ENCODE data around the gene CDC14A. TPM values are rescaled to one million over a fixed set of nuclear protein-coding genes. Genes with fewer than 3 reads are reported as not detected.

CDC14A gene
- total RNA-seq, 1 experiment from 2014 or later = 12.2 TPM

GRCh38 chr1:100347009-100347966 is 5.0 kb upstream of the CDC14A start:
- no peak for DNase-seq
- Histone ChIP-seq H3K4me3 (ENCODE audit: insufficient read depth, low read depth, low read length) (no peak overlapping the region), H3K27me3 (ENCODE audit: control insufficient read depth, insufficient read depth, low read length) (no peaks in the 10 kb centered on the region), H3K36me3 (replicated peaks; ENCODE audit: control insufficient read depth, insufficient read depth, low read length) (no peaks in the 10 kb centered on the region)

GRCh38 chr1:100348549-100349144 is 3.7 kb upstream of the CDC14A start:
- no peak for DNase-seq
- H3K4me3 ChIP-seq (ENCODE audit: insufficient read depth, low read depth, low read length) = no peak overlapping the region
- no peaks in the 10 kb centered on the region for H3K36me3 ChIP-seq (replicated peaks; ENCODE audit: control insufficient read depth, insufficient read depth, low read length)
- H3K27me3 ChIP-seq (ENCODE audit: control insufficient read depth, insufficient read depth, low read length) = no peaks in the 10 kb centered on the region

GRCh38 chr1:100349246-100349645 is 3.1 kb upstream of the CDC14A start:
- Histone ChIP-seq H3K4me3 (ENCODE audit: insufficient read depth, low read depth, low read length) (no peak overlapping the region), H3K36me3 (replicated peaks; ENCODE audit: control insufficient read depth, insufficient read depth, low read length) (no peaks in the 10 kb centered on the region), H3K27me3 (ENCODE audit: control insufficient read depth, insufficient read depth, low read length) (no peaks in the 10 kb centered on the region)
- DNase-seq = no peak

GRCh38 chr1:100350787-100351094 is 1.6 kb upstream of the CDC14A start:
- Histone ChIP-seq H3K4me3 (ENCODE audit: insufficient read depth, low read depth, low read length) (peak overlapping the region; percentile 57), H3K36me3 (replicated peaks; ENCODE audit: control insufficient read depth, insufficient read depth, low read length) (no peaks in the 10 kb centered on the region; the same call in 1 of the 2 replicates), H3K27me3 (ENCODE audit: control insufficient read depth, insufficient read depth, low read length) (no peaks in the 10 kb centered on the region)
- no peak for DNase-seq

GRCh38 chr1:100351095-100351887 is 1.0 kb upstream of the CDC14A start:
- DNase-seq = peak; percentile 87
- no peaks in the 10 kb centered on the region; the same call in 1 of the 2 replicates for H3K36me3 ChIP-seq (replicated peaks; ENCODE audit: control insufficient read depth, insufficient read depth, low read length)
- no peaks in the 10 kb centered on the region for H3K27me3 ChIP-seq (ENCODE audit: control insufficient read depth, insufficient read depth, low read length)
- H3K4me3 ChIP-seq (ENCODE audit: insufficient read depth, low read depth, low read length) = peak overlapping the region; percentile 57

GRCh38 chr1:100353071-100353801 is 930 bp downstream of the CDC14A start:
- peak; percentile 52 for DNase-seq
- Histone ChIP-seq H3K36me3 (replicated peaks; ENCODE audit: control insufficient read depth, insufficient read depth, low read length) (no peaks in the 10 kb centered on the region; the same call in 1 of the 2 replicates), H3K4me3 (ENCODE audit: insufficient read depth, low read depth, low read length) (peak overlapping the region; percentile 96), H3K27me3 (ENCODE audit: control insufficient read depth, insufficient read depth, low read length) (no peaks in the 10 kb centered on the region)

GRCh38 chr1:100353988-100354387 is 1.7 kb downstream of the CDC14A start:
- Histone ChIP-seq H3K36me3 (replicated peaks; ENCODE audit: control insufficient read depth, insufficient read depth, low read length) (no peaks in the 10 kb centered on the region; the same call in none of the 2 replicates), H3K27me3 (ENCODE audit: control insufficient read depth, insufficient read depth, low read length) (no peaks in the 10 kb centered on the region), H3K4me3 (ENCODE audit: insufficient read depth, low read depth, low read length) (peak overlapping the region; percentile 96; the same call in 1 of the 2 replicates)
- DNase-seq = peak; percentile 16

- no peak overlapping the region for H3K4me3 ChIP-seq (ENCODE audit: insufficient read depth, low read depth, low read length)
- no peaks in the 10 kb centered on the region for H3K27me3 ChIP-seq (ENCODE audit: control insufficient read depth, insufficient read depth, low read length)
- no peaks in the 10 kb centered on the region; the same call in none of the 2 replicates for H3K36me3 ChIP-seq (replicated peaks; ENCODE audit: control insufficient read depth, insufficient read depth, low read length)
- peak; percentile 18 for DNase-seq
These were observed 2.7 kb downstream of the CDC14A start for GRCh38 chr1:100354971-100355394.

GRCh38 chr1:100358210-100358609 is 5.9 kb downstream of the CDC14A start:
- DNase-seq = peak; percentile 14

GRCh38 chr1:100359139-100359538 is 6.8 kb downstream of the CDC14A start:
- H3K36me3 ChIP-seq (replicated peaks; ENCODE audit: control insufficient read depth, insufficient read depth, low read length) = no peaks in the 10 kb centered on the region; the same call in none of the 2 replicates
- no peaks in the 10 kb centered on the region for H3K27me3 ChIP-seq (ENCODE audit: control insufficient read depth, insufficient read depth, low read length)
- no peak overlapping the region for H3K4me3 ChIP-seq (ENCODE audit: insufficient read depth, low read depth, low read length)
- DNase-seq = no peak

More at GRCh38 chr1:100358210-100358609, 5.9 kb downstream of the CDC14A start:
- H3K36me3 ChIP-seq (replicated peaks; ENCODE audit: control insufficient read depth, insufficient read depth, low read length) = no peaks in the 10 kb centered on the region; the same call in none of the 2 replicates
- no peak overlapping the region for H3K4me3 ChIP-seq (ENCODE audit: insufficient read depth, low read depth, low read length)
- H3K27me3 ChIP-seq (ENCODE audit: control insufficient read depth, insufficient read depth, low read length) = no peaks in the 10 kb centered on the region

- H3K27me3 ChIP-seq (ENCODE audit: control insufficient read depth, insufficient read depth, low read length) = no peaks in the 10 kb centered on the region
These were observed 8.6 kb downstream of the CDC14A start for GRCh38 chr1:100360790-100361510.

GRCh38 chr1:100361511-100362089 is 9.3 kb downstream of the CDC14A start:
- Histone ChIP-seq H3K27me3 (ENCODE audit: control insufficient read depth, insufficient read depth, low read length) (no peaks in the 10 kb centered on the region), H3K4me3 (ENCODE audit: insufficient read depth, low read depth, low read length) (no peak overlapping the region), H3K36me3 (replicated peaks; ENCODE audit: control insufficient read depth, insufficient read depth, low read length) (no peaks in the 10 kb centered on the region; the same call in 1 of the 2 replicates)
- peak; percentile 7 for DNase-seq

More at GRCh38 chr1:100360790-100361510, 8.6 kb downstream of the CDC14A start:
- Histone ChIP-seq H3K36me3 (replicated peaks; ENCODE audit: control insufficient read depth, insufficient read depth, low read length) (no peaks in the 10 kb centered on the region; the same call in 1 of the 2 replicates), H3K4me3 (ENCODE audit: insufficient read depth, low read depth, low read length) (no peak overlapping the region)
- DNase-seq = peak; percentile 24

Measured in H7 (cell line).